Measurements from ENCODE around the gene PKD1L1.
"Not testable (repeated sequence)": the region's sequence is repeated elsewhere in the genome, so short reads cannot be mapped to it uniquely, and the experiment has no call there.

The PKD1L1 gene

DNA sequence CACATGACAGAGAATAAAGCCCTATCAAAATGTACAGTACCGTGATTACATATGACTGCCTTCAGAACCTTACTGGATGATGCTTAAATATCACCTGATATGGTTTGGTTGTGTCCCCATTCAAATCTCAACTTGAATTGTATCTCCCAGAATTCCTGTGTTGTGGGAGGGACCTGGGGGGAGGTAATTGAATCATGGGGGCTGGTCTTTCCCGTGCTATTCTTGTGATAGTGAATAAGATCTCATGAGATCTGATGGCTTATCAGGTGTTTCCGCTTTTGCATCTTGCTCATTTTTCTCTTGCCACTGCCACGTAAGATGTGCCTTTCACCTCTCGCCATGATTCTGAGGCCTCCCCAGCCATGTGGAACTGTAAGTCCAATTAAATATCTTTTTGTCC, 155.1 kb downstream of the PKD1L1 start:
- H3K36me3 Mint-ChIP-seq, H3K9me3 Mint-ChIP-seq, H3K4me3 Mint-ChIP-seq, CTCF ChIA-PET, H3K27me3 Mint-ChIP-seq, H3K27ac Mint-ChIP-seq, H3K4me1 Mint-ChIP-seq, DNase-seq: not testable (repeated sequence)

DNA sequence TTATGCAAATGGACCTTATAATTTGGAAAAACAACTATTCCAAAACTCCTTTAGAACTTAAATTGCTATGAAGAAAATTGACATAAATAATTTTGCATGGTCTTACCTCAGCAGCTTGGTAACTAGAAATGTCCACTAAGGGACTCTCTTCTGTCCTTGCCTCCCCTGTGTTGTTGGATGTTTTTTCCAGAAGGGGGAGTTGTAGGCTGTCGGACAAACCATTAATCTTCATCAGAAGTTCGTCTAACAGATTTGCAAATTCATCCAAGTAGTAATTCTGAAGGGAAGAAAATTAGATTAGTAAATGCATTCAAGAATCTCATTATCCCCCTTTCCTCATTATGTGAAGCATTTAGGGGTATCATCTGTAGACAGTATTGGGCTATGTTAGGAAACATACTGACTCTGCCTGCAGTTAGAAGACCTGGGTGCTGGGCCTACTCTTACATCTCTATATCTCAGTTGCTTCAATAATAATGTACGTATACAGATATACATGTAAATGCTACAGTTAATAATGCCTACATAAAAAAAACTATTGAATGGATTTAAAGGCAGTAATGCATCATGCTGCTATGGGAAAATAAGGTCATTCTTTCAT, 155.6 kb downstream of the PKD1L1 start:
- DNase-seq: no peak
- Mint-ChIP-seq H3K4me1 (no peaks in the 10 kb centered on the region), H3K4me3 (no peak overlapping the region), H3K9me3 (no peaks in the 10 kb centered on the region), H3K27ac (no peak overlapping the region), H3K27me3 (peaks cover 3% of the 10 kb centered on the region), H3K36me3 (no peaks in the 10 kb centered on the region)
- CTCF ChIA-PET: no interaction called here

DNA sequence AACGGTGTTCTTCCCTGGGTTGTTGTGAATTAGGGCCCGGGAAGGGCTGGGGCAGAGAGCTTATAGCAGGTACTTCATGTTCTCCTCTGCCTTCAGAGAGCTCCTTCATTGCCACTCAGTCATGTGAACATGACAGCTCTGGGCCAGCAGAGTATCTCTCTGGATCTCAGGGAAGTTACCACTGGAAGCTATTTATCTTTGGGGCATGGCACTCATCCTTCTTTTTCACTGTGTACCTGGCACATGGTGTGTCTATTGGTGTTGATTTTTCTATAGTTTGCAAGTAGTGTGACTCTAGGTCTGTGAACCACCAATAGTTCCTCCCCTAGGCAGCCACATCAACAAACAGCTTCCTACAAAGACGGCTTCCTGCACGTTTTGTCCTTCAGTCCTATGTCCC, 156.6 kb downstream of the PKD1L1 start:
- H3K36me3 Mint-ChIP-seq: no peaks in the 10 kb centered on the region

DNA sequence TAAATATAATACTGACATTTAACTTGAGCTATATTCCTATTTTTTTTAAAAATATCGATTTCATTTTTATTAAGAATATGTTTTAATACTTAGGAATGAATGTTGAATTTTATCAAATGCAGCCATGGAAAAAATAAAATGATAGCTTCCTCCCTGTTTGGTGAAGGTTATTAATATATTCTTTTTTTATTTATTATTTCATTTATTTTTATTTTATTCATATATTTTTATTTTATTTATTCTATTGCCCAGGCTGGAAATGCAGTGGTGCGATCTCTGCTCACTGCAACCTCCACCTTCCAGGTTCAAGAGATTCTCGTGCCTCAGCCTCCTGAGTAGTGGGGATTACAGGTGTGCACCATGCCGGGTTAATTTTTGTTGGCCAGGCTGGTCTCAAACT, 160.2 kb downstream of the PKD1L1 start:
- Mint-ChIP-seq H3K9me3 (no peaks in the 10 kb centered on the region), H3K36me3 (no peaks in the 10 kb centered on the region), H3K27me3 (no peaks in the 10 kb centered on the region), H3K4me1 (no peaks in the 10 kb centered on the region), H3K4me3 (no peak overlapping the region), H3K27ac (no peak overlapping the region)
- DNase-seq: no peak
- CTCF ChIA-PET: interaction anchor here (0.9 kb wide), 1 partner anchor 347 kb away, joined by 5 read pairs; no protein-coding TSS in a partner anchor

More for the DNA sequence above, 156.6 kb downstream of the PKD1L1 start:
- H3K4me1 Mint-ChIP-seq: no peaks in the 10 kb centered on the region
- no peak for DNase-seq
- H3K4me3 Mint-ChIP-seq: no peak overlapping the region
- no peaks in the 10 kb centered on the region for H3K9me3 Mint-ChIP-seq
- CTCF ChIA-PET: no interaction called here
- peaks cover 3% of the 10 kb centered on the region for H3K27me3 Mint-ChIP-seq
- H3K27ac Mint-ChIP-seq: no peak overlapping the region

DNA sequence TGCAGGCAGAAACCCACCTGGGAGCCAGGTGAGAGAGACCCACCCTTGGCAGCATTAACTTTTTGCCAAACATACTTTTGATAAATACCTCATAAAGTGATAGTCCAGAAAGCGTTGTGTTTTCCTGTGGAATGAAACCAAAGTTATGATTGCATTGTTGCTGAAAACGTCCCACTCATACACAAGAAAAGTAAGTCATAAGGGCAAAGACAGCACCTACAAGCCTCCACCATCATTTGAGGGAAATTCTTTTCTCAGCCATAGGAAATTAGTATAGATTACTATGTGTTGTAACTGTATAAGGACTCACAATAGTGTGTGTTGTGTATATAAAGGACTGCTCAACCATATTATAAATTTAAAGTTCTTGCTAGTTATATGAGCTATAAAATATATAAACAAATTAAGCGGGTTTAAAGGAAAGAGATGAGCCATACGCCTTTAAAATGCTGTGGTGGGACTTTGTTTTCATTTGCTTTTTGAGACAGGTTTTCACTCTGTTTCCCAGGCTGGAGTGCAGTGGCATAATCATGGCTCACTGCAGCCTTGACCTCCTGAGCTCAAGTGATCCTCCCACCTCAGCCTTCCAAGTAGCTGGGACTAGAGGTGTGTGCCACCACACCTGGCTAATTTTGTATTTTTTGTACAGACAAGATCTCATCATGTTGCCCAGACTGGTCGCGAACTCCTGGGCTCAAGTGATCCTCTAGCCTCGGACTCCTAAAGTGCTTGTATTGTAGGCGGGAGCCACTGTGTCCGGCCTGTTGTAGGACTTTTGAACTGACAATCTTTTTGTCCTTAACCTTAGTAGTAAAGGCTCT, 160.8 kb downstream of the PKD1L1 start:
- no peaks in the 10 kb centered on the region for H3K27me3 Mint-ChIP-seq
- H3K4me1 Mint-ChIP-seq: no peaks in the 10 kb centered on the region
- H3K9me3 Mint-ChIP-seq: no peaks in the 10 kb centered on the region
- H3K36me3 Mint-ChIP-seq: no peaks in the 10 kb centered on the region
- CTCF ChIA-PET: interaction anchor here (0.9 to 1.0 kb wide), 2 partner anchors 29 to 348 kb away, joined by 3 to 5 read pairs; no protein-coding TSS in a partner anchor
- H3K27ac Mint-ChIP-seq: no peak overlapping the region
- H3K4me3 Mint-ChIP-seq: no peak overlapping the region
- no peak for DNase-seq

DNA sequence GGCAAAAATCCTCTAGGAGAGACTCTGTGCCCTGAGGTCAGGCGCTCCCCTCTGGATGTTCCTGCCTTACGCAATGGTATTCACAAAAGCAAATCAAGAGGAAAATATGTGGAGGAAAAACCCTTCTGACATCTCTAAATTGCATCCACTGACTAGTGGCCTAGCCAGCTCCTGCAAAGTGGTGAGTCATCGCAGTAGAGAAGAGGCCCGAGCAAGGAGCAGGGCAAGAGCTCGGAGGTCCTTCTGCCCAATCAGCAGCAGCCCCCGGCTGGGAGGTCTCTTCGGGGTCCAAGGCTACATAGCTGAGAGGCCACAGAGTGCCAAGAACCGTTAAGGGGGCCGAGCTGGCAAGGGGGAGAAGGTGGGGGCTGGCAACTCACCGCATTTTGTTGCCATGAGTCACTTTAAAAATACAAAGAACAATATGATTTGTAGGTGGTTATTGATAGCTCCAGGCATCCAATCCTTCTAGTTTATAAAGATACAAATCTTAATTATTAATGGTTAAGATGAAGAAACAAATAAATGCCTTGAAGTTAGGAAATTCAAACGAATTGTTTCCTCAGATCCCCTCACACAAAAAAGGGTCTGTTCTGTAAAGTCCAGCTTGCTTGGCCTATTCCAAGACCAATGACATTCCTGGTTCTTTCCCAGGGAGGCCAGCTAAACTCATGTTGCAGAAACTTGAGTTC, 161.6 kb downstream of the PKD1L1 start:
- CTCF ChIA-PET: interaction anchor here (0.9 to 1.0 kb wide), 2 partner anchors 29 to 348 kb away, joined by 3 to 5 read pairs; no protein-coding TSS in a partner anchor
- Mint-ChIP-seq H3K27me3 (no peaks in the 10 kb centered on the region), H3K27ac (no peak overlapping the region), H3K4me1 (no peaks in the 10 kb centered on the region), H3K36me3 (no peaks in the 10 kb centered on the region), H3K9me3 (no peaks in the 10 kb centered on the region), H3K4me3 (no peak overlapping the region)
- DNase-seq: no peak

DNA sequence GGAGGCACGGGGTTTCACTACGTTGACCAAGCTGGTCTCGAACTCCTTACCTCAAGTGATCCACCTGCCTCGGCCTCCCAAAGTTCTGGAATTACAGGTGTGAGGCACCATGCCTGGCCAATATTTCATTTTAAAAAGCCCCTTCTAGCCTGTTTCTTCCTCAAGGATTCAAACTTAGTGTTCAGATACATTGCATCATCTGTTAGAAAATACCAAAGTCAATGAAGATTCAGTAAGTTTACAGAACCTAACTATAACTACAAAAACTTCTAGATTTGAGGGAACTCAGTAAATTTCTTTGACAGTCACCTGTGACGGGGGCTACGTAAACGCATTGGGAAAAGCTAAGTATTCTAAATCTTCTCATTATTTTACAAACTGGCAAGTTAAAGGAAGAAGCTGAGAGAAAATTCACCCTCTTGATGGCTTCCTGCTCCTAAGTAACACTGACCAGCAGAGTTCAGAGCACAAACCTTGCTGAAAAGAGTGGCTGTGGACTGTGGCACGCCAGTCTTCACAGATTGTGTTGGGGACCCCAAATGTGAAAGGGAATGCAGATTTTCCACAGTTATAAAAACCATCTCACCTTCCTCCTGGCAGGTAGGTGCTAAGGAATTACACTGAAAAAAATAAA, 162.2 kb downstream of the PKD1L1 start:
- Mint-ChIP-seq H3K36me3 (no peaks in the 10 kb centered on the region), H3K4me1 (no peaks in the 10 kb centered on the region), H3K27ac (no peak overlapping the region), H3K9me3 (no peaks in the 10 kb centered on the region), H3K27me3 (no peaks in the 10 kb centered on the region), H3K4me3 (no peak overlapping the region)
- no peak for DNase-seq
- CTCF ChIA-PET: no interaction called here

DNA sequence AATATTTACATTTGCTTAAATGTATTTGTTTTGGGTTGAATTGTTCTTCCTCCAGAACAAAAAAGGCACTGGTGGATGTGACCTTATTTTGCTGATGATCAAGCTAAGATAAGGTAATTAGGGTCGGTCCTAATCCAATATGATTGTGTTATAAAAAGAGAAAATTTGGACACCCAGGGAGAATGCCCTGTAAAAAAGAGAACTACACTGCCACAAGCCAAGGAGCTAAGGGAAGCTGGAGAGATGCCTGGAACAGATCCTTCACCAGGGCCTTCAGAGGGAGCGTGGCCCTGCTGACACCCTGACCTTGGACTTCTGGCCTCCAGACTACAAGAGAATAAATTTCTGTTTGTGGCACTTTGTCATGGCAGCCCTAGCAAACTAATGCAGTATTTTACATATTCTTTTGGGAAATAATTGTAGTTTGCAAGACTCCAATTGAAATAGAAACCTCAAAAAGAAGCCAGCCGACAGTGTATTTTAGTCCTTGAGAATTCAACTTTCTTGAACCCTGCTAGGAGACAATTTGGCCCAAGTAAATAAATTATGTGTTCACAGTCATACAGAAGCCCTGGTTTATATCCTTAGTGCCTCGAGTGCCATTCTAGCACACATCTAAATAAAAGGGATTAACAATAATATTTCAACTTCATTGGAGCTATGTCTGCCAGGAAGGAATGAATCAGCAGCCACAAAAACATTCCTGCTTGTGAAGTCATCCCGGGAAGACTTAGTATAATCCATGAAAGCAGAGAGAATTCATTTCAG, 164.6 kb downstream of the PKD1L1 start:
- H3K27ac Mint-ChIP-seq: no peak overlapping the region
- no peak overlapping the region for H3K4me3 Mint-ChIP-seq
- CTCF ChIA-PET: interaction anchor here (1.2 kb wide), 1 partner anchor 23 kb away, joined by 3 read pairs; no protein-coding TSS in a partner anchor
- no peaks in the 10 kb centered on the region for H3K27me3 Mint-ChIP-seq
- H3K9me3 Mint-ChIP-seq: no peaks in the 10 kb centered on the region
- H3K4me1 Mint-ChIP-seq: no peaks in the 10 kb centered on the region
- DNase-seq: no peak
- H3K36me3 Mint-ChIP-seq: no peaks in the 10 kb centered on the region

DNA sequence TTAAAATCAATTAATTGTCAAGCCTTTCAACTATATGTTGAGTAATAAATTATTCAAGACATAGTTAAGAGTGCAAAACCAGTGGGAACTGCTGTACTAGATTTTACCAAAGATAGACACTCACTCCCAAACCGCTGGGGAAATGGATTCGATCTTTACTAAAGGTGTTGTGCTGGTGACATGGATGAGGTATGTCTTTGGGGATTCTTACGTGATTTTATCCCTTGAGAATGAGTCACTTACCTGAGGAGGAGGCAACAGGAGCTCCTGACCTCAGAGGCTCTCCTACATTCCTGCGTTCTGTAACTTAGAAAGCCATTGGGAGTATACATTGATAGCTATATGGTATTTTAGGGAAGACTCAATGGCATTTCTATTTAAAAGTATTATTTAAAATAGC, 165.5 kb downstream of the PKD1L1 start:
- no peaks in the 10 kb centered on the region for H3K27me3 Mint-ChIP-seq
- no peaks in the 10 kb centered on the region for H3K36me3 Mint-ChIP-seq
- no peak for DNase-seq
- H3K9me3 Mint-ChIP-seq: no peaks in the 10 kb centered on the region
- no peaks in the 10 kb centered on the region for H3K4me1 Mint-ChIP-seq
- no peak overlapping the region for H3K27ac Mint-ChIP-seq
- CTCF ChIA-PET: no interaction called here
- H3K4me3 Mint-ChIP-seq: no peak overlapping the region

DNA sequence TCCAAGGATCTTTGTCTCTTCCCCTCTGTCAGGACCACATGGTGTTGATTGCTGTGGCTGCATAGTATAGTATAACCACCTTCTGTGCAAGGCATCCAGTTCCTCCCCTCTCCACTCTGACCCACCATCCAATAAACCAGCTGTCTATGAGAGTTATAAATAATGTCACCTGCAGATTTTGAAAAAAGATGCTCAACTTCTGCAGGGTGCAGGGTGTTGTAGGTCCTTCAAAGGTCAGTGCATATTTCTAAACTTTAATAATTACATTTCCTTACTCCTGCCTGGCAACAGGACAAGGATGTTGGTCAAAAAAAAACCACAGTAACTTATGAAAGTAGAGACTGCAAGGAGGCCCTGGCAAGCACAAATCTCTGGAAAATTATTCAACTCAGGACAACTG, 166.2 kb downstream of the PKD1L1 start:
- Mint-ChIP-seq H3K4me3 (no peak overlapping the region), H3K9me3 (no peaks in the 10 kb centered on the region), H3K36me3 (no peaks in the 10 kb centered on the region), H3K4me1 (no peaks in the 10 kb centered on the region), H3K27me3 (no peaks in the 10 kb centered on the region), H3K27ac (no peak overlapping the region)
- CTCF ChIA-PET: no interaction called here
- DNase-seq: no peak

DNA sequence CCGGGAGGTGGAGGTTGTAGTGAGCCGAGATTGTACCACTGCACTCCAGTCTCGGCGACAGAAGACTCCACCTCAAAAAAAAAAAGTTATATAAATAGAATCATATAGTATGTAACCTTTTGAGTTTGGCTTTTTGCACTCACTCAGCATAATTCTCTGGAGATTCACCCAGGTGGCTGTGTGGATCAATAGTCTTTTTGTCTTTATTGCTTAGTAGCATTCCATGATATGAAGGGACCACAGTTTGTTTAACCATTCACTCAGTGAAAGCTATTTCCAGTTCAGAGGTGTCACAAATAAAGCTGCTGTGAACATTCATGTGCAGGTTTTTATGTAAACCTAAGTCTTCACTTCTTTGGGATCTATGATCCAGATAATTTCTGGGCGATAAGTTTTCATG, 167.7 kb downstream of the PKD1L1 start:
- Mint-ChIP-seq H3K4me3 (no peak overlapping the region), H3K27me3 (no peaks in the 10 kb centered on the region), H3K27ac (no peak overlapping the region), H3K36me3 (no peaks in the 10 kb centered on the region), H3K4me1 (no peaks in the 10 kb centered on the region), H3K9me3 (no peaks in the 10 kb centered on the region)
- CTCF ChIA-PET: no interaction called here
- no peak for DNase-seq

DNA sequence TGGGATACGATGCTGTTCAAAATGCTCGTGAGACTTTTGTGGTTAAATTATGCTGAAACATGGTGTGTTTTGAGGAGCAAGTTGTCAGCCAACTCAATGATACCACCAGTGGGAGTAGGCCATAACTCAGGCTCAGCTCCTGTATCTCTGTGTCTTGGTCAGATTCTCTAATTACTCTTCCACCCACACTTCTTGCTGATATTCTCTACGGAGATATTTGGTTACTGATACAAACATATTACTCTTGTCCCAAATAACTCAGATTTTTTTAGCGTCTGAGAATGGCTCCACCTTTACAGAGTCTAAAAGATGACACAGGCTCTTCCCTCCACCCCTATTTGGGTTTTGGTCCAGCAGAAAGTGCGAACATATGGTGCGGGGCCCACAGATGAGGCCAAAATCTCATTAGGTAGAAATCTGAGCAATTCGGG, 168.9 kb downstream of the PKD1L1 start:
- H3K4me1 Mint-ChIP-seq: no peaks in the 10 kb centered on the region
- H3K27me3 Mint-ChIP-seq: no peaks in the 10 kb centered on the region
- CTCF ChIA-PET: no interaction called here
- DNase-seq: no peak
- no peak overlapping the region for H3K27ac Mint-ChIP-seq
- no peaks in the 10 kb centered on the region for H3K36me3 Mint-ChIP-seq
- H3K4me3 Mint-ChIP-seq: no peak overlapping the region
- no peaks in the 10 kb centered on the region for H3K9me3 Mint-ChIP-seq

DNA sequence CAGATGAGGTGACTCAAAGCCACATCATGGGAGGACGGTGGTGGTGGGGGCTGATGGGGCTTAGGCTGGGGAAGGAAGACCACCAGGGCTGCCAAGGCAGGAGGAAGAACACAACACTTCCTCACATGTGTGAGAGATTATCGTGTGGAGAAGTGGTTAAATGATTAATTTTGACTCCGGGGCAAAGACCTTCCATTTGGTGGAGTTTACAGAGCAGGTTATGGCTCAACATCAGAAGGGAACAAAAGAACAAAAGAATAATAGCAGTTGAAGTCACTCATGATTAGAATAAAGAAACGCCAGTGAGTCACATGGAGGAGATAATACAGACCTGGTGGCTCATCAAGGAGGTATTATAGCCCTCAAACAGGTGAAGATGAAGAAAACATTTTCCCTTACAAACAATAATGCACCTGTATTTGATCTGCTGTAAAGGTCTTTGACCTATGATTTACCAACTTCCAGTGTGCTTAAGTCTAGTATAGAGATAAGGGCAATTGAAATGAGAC, 170.1 kb downstream of the PKD1L1 start:
- H3K27me3 Mint-ChIP-seq: no peaks in the 10 kb centered on the region
- H3K4me3 Mint-ChIP-seq: no peak overlapping the region
- H3K4me1 Mint-ChIP-seq: no peaks in the 10 kb centered on the region
- no peak overlapping the region for H3K27ac Mint-ChIP-seq
- H3K36me3 Mint-ChIP-seq: no peaks in the 10 kb centered on the region
- CTCF ChIA-PET: no interaction called here
- no peak for DNase-seq
- H3K9me3 Mint-ChIP-seq: no peaks in the 10 kb centered on the region

All from activated naive CD4-positive, alpha-beta T cell treated with anti-CD3 and anti-CD28 coated beads, Interleukin-2, amount 10 ng/mL, durations not matched to agents 7 days and 5 days (primary cell).